ACC112 (cell line): ENCODE measurements around the gene MBNL1.

Experiments used
- H2AFZ ChIP-seq: fragments of 200-600 bp; sonication (generic); one replicate; pipeline ENCODE4 v1.6.0; 2017; ENCODE audit warnings: antibody characterized with exemption, low read length; ENCODE audit not compliant: unreplicated experiment
- H3K27ac ChIP-seq: fragments of 200-600 bp; sonication (generic); 2 replicates; pipeline ENCODE4 v1.5.1; 2014; ENCODE audit warnings: low read depth, mild to moderate bottlenecking, antibody characterized with exemption, low read length, moderate library complexity
- H3K27me3 ChIP-seq: fragments of 200-600 bp; sonication (generic); 2 replicates; pipeline ENCODE4 v1.6.1; 2014; ENCODE audit warnings: mild to moderate bottlenecking, antibody characterized with exemption, low read length, moderate library complexity, mixed read lengths; ENCODE audit not compliant: insufficient read depth
- H3K36me3 ChIP-seq: fragments of 200-600 bp; sonication (generic); 2 replicates; pipeline ENCODE4 v1.6.1; 2016; ENCODE audit warnings: mild to moderate bottlenecking, antibody characterized with exemption, low read length, moderate library complexity, mixed read lengths; ENCODE audit not compliant: insufficient read depth
- H3K4me1 ChIP-seq: fragments of 200-600 bp; sonication (generic); one replicate; pipeline ENCODE4 v1.6.1; 2016; ENCODE audit warnings: low read length, mixed read lengths; ENCODE audit not compliant: insufficient read depth, unreplicated experiment, control insufficient read depth
- H3K4me3 ChIP-seq: fragments of 200-600 bp; sonication (generic); 2 replicates; pipeline ENCODE4 v1.5.1; 2014; ENCODE audit warnings: mild to moderate bottlenecking, low read depth, low read length
- H3K79me2 ChIP-seq: fragments of 200-600 bp; sonication (generic); one replicate; pipeline ENCODE4 v1.6.0; 2016; ENCODE audit warnings: low read length; ENCODE audit not compliant: control insufficient read depth, unreplicated experiment, insufficient read depth

MBNL1 gene

GRCh38 chr3:152373379-152373778 lies 104.7 kb downstream of the MBNL1 start:
- peaks cover 33% of the 10 kb centered on the region for H3K4me1 ChIP-seq
- no peaks in the 10 kb centered on the region for H3K27me3 ChIP-seq
- H3K79me2 ChIP-seq, result peaks cover 95% of the 10 kb centered on the region
- 0 out of 2 replicates have a peak overlapping the region, but pooled peaks have one; percentile 83 for H3K27ac ChIP-seq
- no peak overlapping the region for H3K4me3 ChIP-seq
- H2AFZ ChIP-seq, result no peak overlapping the region
- H3K36me3 ChIP-seq, result peaks cover 8% of the 10 kb centered on the region

- no peak overlapping the region for H3K4me3 ChIP-seq
- peaks cover 94% of the 10 kb centered on the region for H3K79me2 ChIP-seq
- H3K4me1 ChIP-seq, result peaks cover 37% of the 10 kb centered on the region
- peak overlapping the region; percentile 83 for H3K27ac ChIP-seq
- peaks cover 8% of the 10 kb centered on the region for H3K36me3 ChIP-seq
- H2AFZ ChIP-seq, result no peak overlapping the region
- no peaks in the 10 kb centered on the region for H3K27me3 ChIP-seq
Observed at GRCh38 chr3:152374262-152374990, 105.7 kb downstream of the MBNL1 start.

- Histone ChIP-seq H3K27me3 (no peaks in the 10 kb centered on the region), H3K4me3 (no peak overlapping the region), H3K79me2 (peaks cover 93% of the 10 kb centered on the region), H3K27ac (peak overlapping the region; percentile 83), H3K4me1 (peaks cover 47% of the 10 kb centered on the region), H3K36me3 (peaks cover 8% of the 10 kb centered on the region), H2AFZ (no peak overlapping the region)
Observed at GRCh38 chr3:152375546-152375945, 106.8 kb downstream of the MBNL1 start.

GRCh38 chr3:152376351-152377183 lies 107.8 kb downstream of the MBNL1 start:
- H3K27ac ChIP-seq, result peak overlapping the region; percentile 83
- peaks cover 55% of the 10 kb centered on the region for H3K4me1 ChIP-seq
- no peak overlapping the region for H2AFZ ChIP-seq
- peaks cover 8% of the 10 kb centered on the region for H3K36me3 ChIP-seq
- H3K4me3 ChIP-seq, result peak overlapping the region; percentile 51
- H3K79me2 ChIP-seq, result peaks cover 91% of the 10 kb centered on the region
- H3K27me3 ChIP-seq, result no peaks in the 10 kb centered on the region

- Histone ChIP-seq H3K27ac (peak overlapping the region; percentile 83), H3K4me1 (peaks cover 59% of the 10 kb centered on the region), H3K27me3 (no peaks in the 10 kb centered on the region), H3K36me3 (peaks cover 8% of the 10 kb centered on the region), H3K79me2 (peaks cover 90% of the 10 kb centered on the region), H2AFZ (no peak overlapping the region), H3K4me3 (peak overlapping the region; percentile 51; the same call in 1 of the 2 replicates)
Observed at GRCh38 chr3:152377184-152377570, 108.4 kb downstream of the MBNL1 start.

GRCh38 chr3:152379415-152380042 lies 110.8 kb downstream of the MBNL1 start:
- peaks cover 91% of the 10 kb centered on the region for H3K79me2 ChIP-seq
- peaks cover 8% of the 10 kb centered on the region for H3K36me3 ChIP-seq
- H3K4me3 ChIP-seq, result no peak overlapping the region
- no peak overlapping the region for H2AFZ ChIP-seq
- peak overlapping the region; percentile 8; the same call in 1 of the 2 replicates for H3K27ac ChIP-seq
- no peaks in the 10 kb centered on the region for H3K27me3 ChIP-seq
- peaks cover 72% of the 10 kb centered on the region for H3K4me1 ChIP-seq

- H3K79me2 ChIP-seq, result peaks cover 91% of the 10 kb centered on the region
- H3K27ac ChIP-seq, result peak overlapping the region; percentile 8; the same call in 1 of the 2 replicates
- no peak overlapping the region for H3K4me3 ChIP-seq
- no peak overlapping the region for H2AFZ ChIP-seq
- H3K27me3 ChIP-seq, result no peaks in the 10 kb centered on the region
- H3K4me1 ChIP-seq, result peaks cover 72% of the 10 kb centered on the region
- H3K36me3 ChIP-seq, result peaks cover 8% of the 10 kb centered on the region
Observed at GRCh38 chr3:152380043-152380442, 111.3 kb downstream of the MBNL1 start.

GRCh38 chr3:152381881-152382295 lies 113.2 kb downstream of the MBNL1 start:
- Histone ChIP-seq H3K36me3 (peaks cover 8% of the 10 kb centered on the region), H3K27ac (peak overlapping the region; percentile 74), H3K4me3 (peak overlapping the region; percentile 71)

GRCh38 chr3:152382312-152383135 lies 113.8 kb downstream of the MBNL1 start:
- H3K4me1 ChIP-seq, result peaks cover 63% of the 10 kb centered on the region
- H3K36me3 ChIP-seq, result peaks cover 8% of the 10 kb centered on the region
- no peaks in the 10 kb centered on the region for H3K27me3 ChIP-seq
- peaks cover 88% of the 10 kb centered on the region for H3K79me2 ChIP-seq
- peak overlapping the region; percentile 74 for H3K27ac ChIP-seq
- H3K4me3 ChIP-seq, result peak overlapping the region; percentile 71
- H2AFZ ChIP-seq, result peak overlapping the region; percentile 4

More at GRCh38 chr3:152381881-152382295, 113.2 kb downstream of the MBNL1 start:
- H2AFZ ChIP-seq, result no peak overlapping the region
- H3K27me3 ChIP-seq, result no peaks in the 10 kb centered on the region
- peaks cover 92% of the 10 kb centered on the region for H3K79me2 ChIP-seq
- H3K4me1 ChIP-seq, result peaks cover 68% of the 10 kb centered on the region
